IMR-90 (cell line): Measurements from ENCODE around the gene DHRS7. TPM values are rescaled to one million over a fixed set of nuclear protein-coding genes. Genes with fewer than 3 reads are reported as not detected.

Source experiments
- ATAC-seq: fragments of 200-7000 bp; cut with Tn5 transposase; 2 replicates; pipeline ENCODE4 v1.9.1; 2020; ENCODE audit warnings: low read depth, mild to moderate bottlenecking, moderate library complexity
- BruUV-seq: library from RNA; stranded (reverse); fragments of 400-500 nt; replicated peaks from 2 replicates; lab custom pipeline; 2021; lab: Mats Ljungman, UMichigan
- CTCF ChIA-PET: fragments of 300-600 bp; formaldehyde crosslinking; extraction: SDS; loops from one replicate; lab custom pipeline; 2021; ENCODE audit warnings: antibody characterized with exemption; lab: Yijun Ruan, JAX
- POLR2A ChIA-PET: fragments of 300-600 bp; sonication (Branson Sonifier 250); formaldehyde crosslinking; loops from one replicate; lab custom pipeline; 2022; ENCODE audit warnings: antibody characterized with exemption; ENCODE audit not compliant: unreplicated experiment; lab: Charles Lee
- DNase-seq: peaks from one replicate; pipeline ENCODE4 v3.0.0; 2013
- H2AFZ ChIP-seq: replicated peaks from 2 replicates; pipeline ENCODE3; 2013; ENCODE audit warnings: low read length, mild to moderate bottlenecking; ENCODE audit not compliant: poor library complexity
- H2AK5ac ChIP-seq: 2 replicates; pipeline ENCODE4 v1.6.1; 2013; ENCODE audit warnings: low read depth, low read length, inconsistent platforms
- H2AK9ac ChIP-seq: replicated peaks from 2 replicates; pipeline ENCODE3; 2013; ENCODE audit warnings: mild to moderate bottlenecking, low read depth, low read length, moderate library complexity; ENCODE audit not compliant: poor library complexity
- H2BK120ac ChIP-seq: 2 replicates; pipeline ENCODE4 v1.6.1; 2013; ENCODE audit warnings: low read depth, low read length, inconsistent platforms
- H2BK15ac ChIP-seq: 3 replicates; pipeline ENCODE4 v1.6.1; 2013; ENCODE audit warnings: low read depth, low read length, inconsistent platforms
- H2BK20ac ChIP-seq: 2 replicates; pipeline ENCODE4 v1.6.1; 2013; ENCODE audit warnings: low read depth, mild to moderate bottlenecking, inconsistent platforms, low read length, moderate library complexity
- H2BK5ac ChIP-seq: 2 replicates; pipeline ENCODE4 v1.6.1; 2013; ENCODE audit warnings: mild to moderate bottlenecking, low read depth, low read length, inconsistent platforms; ENCODE audit not compliant: poor library complexity, severe bottlenecking
- H3K14ac ChIP-seq: replicated peaks from 2 replicates; pipeline ENCODE4 v1.6.1; 2013; ENCODE audit warnings: low read depth, low read length, inconsistent platforms
- H3K18ac ChIP-seq: 2 replicates; pipeline ENCODE4 v1.6.1; 2013; ENCODE audit warnings: low read depth, low read length, control low read depth
- H3K23ac ChIP-seq: 2 replicates; pipeline ENCODE4 v1.6.1; 2013; ENCODE audit warnings: low read depth, low read length, inconsistent platforms
- H3K27ac ChIP-seq: 2 replicates; pipeline ENCODE4 v1.5.1; 2013; ENCODE audit warnings: mild to moderate bottlenecking, control low read depth, low read length; ENCODE audit not compliant: insufficient read depth
- H3K27me3 ChIP-seq: 2 replicates; pipeline ENCODE4 v1.6.1; 2013; ENCODE audit warnings: low read length; ENCODE audit not compliant: control insufficient read depth, insufficient read depth
- H3K36me3 ChIP-seq: 2 replicates; pipeline ENCODE4 v1.6.1; 2013; ENCODE audit warnings: low read length, mixed read lengths; ENCODE audit not compliant: control insufficient read depth, insufficient read depth
- H3K4ac ChIP-seq: 2 replicates; pipeline ENCODE4 v1.6.1; 2013; ENCODE audit warnings: low read depth, low read length, inconsistent platforms
- H3K4me1 ChIP-seq: 2 replicates; pipeline ENCODE4 v1.6.1; 2013; ENCODE audit warnings: low read length, mixed read lengths; ENCODE audit not compliant: control insufficient read depth, insufficient read depth
- H3K4me2 ChIP-seq: 2 replicates; pipeline ENCODE4 v1.6.1; 2013; ENCODE audit warnings: low read depth, mild to moderate bottlenecking, control low read depth, low read length, moderate library complexity
- H3K4me3 ChIP-seq: 2 replicates; pipeline ENCODE4 v1.5.1; 2013; ENCODE audit warnings: low read depth, mild to moderate bottlenecking, control low read depth, low read length, moderate library complexity; ENCODE audit not compliant: insufficient read depth
- H3K56ac ChIP-seq: 2 replicates; pipeline ENCODE4 v1.6.1; 2013; ENCODE audit warnings: low read length, inconsistent platforms; ENCODE audit not compliant: insufficient read depth; ENCODE audit errors: extremely low read depth
- H3K79me1 ChIP-seq, 2 experiments: 2 replicates each; pipeline ENCODE4 v1.6.1; 2013; ENCODE audit warnings: low read length in 2 of 2, inconsistent platforms in 1 of 2, low read depth in 1 of 2
- H3K9ac ChIP-seq: 2 replicates; pipeline ENCODE4 v1.6.1; 2013; ENCODE audit warnings: low read depth, low read length, control low read depth
- H3K9me1 ChIP-seq: 2 replicates; pipeline ENCODE4 v1.6.1; 2013; ENCODE audit warnings: low read length, inconsistent platforms; ENCODE audit not compliant: insufficient read depth
- H3K9me3 ChIP-seq: 2 replicates; pipeline ENCODE4 v1.6.1; 2013; ENCODE audit warnings: low read length; ENCODE audit not compliant: control insufficient read depth, insufficient read depth
- H4K20me1 ChIP-seq: 2 replicates; pipeline ENCODE4 v1.6.1; 2013; ENCODE audit warnings: low read length, inconsistent platforms; ENCODE audit not compliant: insufficient read depth
- H4K5ac ChIP-seq: 2 replicates; pipeline ENCODE4 v1.6.1; 2013; ENCODE audit warnings: mild to moderate bottlenecking, low read depth, low read length, control low read depth
- H4K8ac ChIP-seq, 2 experiments: 2 replicates each; pipeline ENCODE4 v1.6.1; 2013; ENCODE audit warnings: low read depth in 2 of 2, low read length in 2 of 2, control low read depth in 1 of 2, inconsistent platforms in 1 of 2
- H4K91ac ChIP-seq: 2 replicates; pipeline ENCODE4 v1.6.1; 2013; ENCODE audit warnings: low read depth, low read length, inconsistent platforms; ENCODE audit not compliant: insufficient read depth
- CEBPB ChIP-seq: IDR thresholded peaks from 2 replicates; pipeline ENCODE4 v1.6.1; 2012; ENCODE audit warnings: low read depth, low read length, improper control_type of control experiment
- WGBS, 2 experiments: methylation state at CpG; one replicate each; pipeline versions ENCODE4 v1.1.5 to v1.1.7; 2013; ENCODE audit warnings: missing lambda C conversion rate in 2 of 2; ENCODE audit not compliant: insufficient read length in 1 of 2; ENCODE audit errors: extremely low coverage in 2 of 2; 5-methylcytosine and 5-hydroxymethylcytosine counted together
- dilution Hi-C: fragments of 300-500 bp; cut with HindIII; formaldehyde crosslinking; loops from one replicate; pipeline ENCODE4 v1.14.3; 2018; ENCODE audit warnings: low sequenced_read_pairs; ENCODE audit not compliant: unreplicated experiment
- in situ Hi-C: fragments of 300-500 bp; cut with MboI; formaldehyde crosslinking; loops from 3 replicates; pipeline ENCODE4 v1.14.3; 2019; ENCODE audit warnings: low sequenced_read_pairs, inconsistent platforms, mixed read lengths
- intact Hi-C: fragments of 100-400 bp; cut with micrococcal nuclease; formaldehyde crosslinking; loops from 2 replicates; pipeline ENCODE4 v1.10.0; 2022
- polyA plus RNA-seq, 3 experiments: library from polyadenylated mRNA; depleted of rRNA; stranded (reverse); fragments of >200 nt; gene quantifications; 2 replicates each; pipeline ENCODE4 v1.2.3, GENCODE V29; 2012; ENCODE audit warnings: low replicate concordance in 1 of 3
- total RNA-seq: library from RNA; depleted of rRNA; stranded (reverse); fragments of >200 nt; gene quantifications from 2 replicates; pipeline ENCODE4 v1.2.3, GENCODE V29; 2012
- TF ChIP-seq, protein P1 (sequence below): fragments of 150-350 bp; IDR thresholded peaks from 2 replicates; pipeline ENCODE4 v1.6.1; 2016; ENCODE audit warnings: low read depth, mild to moderate bottlenecking, low read length, moderate library complexity, borderline replicate concordance

DHRS7 gene
- total and polyA plus RNA-seq, 2 of the 4 experiments (the other 2 are of a cell fraction), result 30.3 to 50.2 TPM

DNA sequence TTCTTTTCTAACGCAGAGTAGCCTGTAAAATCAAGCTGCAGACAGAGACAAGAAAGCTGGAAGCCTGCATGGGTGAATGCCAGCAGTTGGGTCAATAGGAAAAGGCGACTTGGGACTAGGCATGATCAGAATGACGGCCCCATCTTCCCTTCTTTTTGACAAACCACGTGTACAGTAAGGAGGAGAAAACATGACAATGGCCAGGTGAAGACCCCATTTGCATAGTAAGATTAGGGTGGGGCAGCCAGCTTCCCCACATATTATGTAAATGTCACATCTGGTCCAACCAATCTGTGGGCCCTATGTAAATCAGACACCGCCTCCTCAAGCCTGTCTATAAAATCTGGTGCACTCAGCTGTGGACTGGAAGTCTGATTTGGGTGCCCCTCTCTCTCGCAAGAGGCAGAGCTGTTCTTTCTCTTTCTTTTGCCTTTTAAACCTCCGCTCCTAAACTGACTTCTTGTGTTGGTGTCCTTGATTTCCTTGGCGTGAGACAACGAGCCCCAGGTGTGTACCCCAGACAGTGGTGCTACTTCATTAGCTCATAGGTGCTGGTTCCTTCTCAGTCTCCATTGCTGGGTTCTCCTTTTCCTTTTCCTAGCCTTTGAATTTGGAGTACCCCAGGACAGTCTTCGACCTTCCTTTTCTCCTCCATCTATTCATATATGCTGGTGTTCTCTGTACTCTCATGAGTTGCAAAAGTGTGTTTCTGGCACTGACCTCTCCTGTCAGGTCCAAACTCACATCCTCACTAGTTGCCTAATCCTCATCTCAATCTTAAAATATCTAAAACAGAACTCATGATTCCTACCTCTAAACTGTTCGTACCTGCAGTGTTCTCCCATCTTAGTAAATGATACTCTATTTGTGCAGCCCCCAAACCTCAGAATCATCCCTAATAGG is 9.4 kb upstream of the DHRS7 start:
- H3K4me1 ChIP-seq, result no peaks in the 10 kb centered on the region
- no peak for ATAC-seq
- no peak overlapping the region for H3K9ac ChIP-seq
- no peaks in the 10 kb centered on the region for H3K79me1 ChIP-seq
- ChIA-PET CTCF (interaction anchor here (1.1 kb wide), 1 partner anchor 9 kb away, joined by 3 read pairs; no protein-coding TSS in a partner anchor), POLR2A (no interaction called here)
- no peak overlapping the region for H2AK5ac ChIP-seq
- H3K56ac ChIP-seq, result no peak overlapping the region
- TF ChIP-seq, protein P1, sequence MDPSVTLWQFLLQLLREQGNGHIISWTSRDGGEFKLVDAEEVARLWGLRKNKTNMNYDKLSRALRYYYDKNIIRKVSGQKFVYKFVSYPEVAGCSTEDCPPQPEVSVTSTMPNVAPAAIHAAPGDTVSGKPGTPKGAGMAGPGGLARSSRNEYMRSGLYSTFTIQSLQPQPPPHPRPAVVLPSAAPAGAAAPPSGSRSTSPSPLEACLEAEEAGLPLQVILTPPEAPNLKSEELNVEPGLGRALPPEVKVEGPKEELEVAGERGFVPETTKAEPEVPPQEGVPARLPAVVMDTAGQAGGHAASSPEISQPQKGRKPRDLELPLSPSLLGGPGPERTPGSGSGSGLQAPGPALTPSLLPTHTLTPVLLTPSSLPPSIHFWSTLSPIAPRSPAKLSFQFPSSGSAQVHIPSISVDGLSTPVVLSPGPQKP, result no peak
- TF ChIP-seq CEBPB, result no peak
- no peak for DNase-seq
- no peak overlapping the region for H2BK5ac ChIP-seq
- H3K9me1 ChIP-seq, result no peaks in the 10 kb centered on the region
- no peak overlapping the region for H2BK15ac ChIP-seq
- H3K4ac ChIP-seq, result no peak overlapping the region
- no peak overlapping the region for H4K5ac ChIP-seq
- H3K27me3 ChIP-seq, result 0 out of 2 replicates have a peak, but pooled peaks cover 2% of the 10 kb centered on the region
- intact Hi-C loops (no loop called here), dilution Hi-C loops (no loop called here), in situ Hi-C loops (no loop called here)
- H4K8ac ChIP-seq, result no peak overlapping the region
- no peaks in the 10 kb centered on the region for H4K20me1 ChIP-seq
- H2BK20ac ChIP-seq, result no peak overlapping the region
- H3K23ac ChIP-seq, result no peak overlapping the region
- H3K4me2 ChIP-seq, result no peak overlapping the region
- H3K4me3 ChIP-seq, result no peak overlapping the region
- no peaks in the 10 kb centered on the region for H3K9me3 ChIP-seq
- H4K91ac ChIP-seq, result no peak overlapping the region
- no peaks in the 10 kb centered on the region for H3K36me3 ChIP-seq
- H2AK9ac ChIP-seq, result no peak overlapping the region
- no TSS peak for BruUV-seq
- H2AFZ ChIP-seq, result no peak overlapping the region
- WGBS, 2 experiments, result 67% methylated on average over 3 of the region's 11 CpGs; no CpG with 5 or more reads in 1 of the 2 experiments
- H3K14ac ChIP-seq, result no peak overlapping the region
- H2BK120ac ChIP-seq, result no peak overlapping the region
- no peak overlapping the region for H3K18ac ChIP-seq
- no peak overlapping the region for H3K27ac ChIP-seq
